Fibroblast of the aortic adventitia (primary cell): ENCODE results near the gene CAVIN1. TPM values are rescaled to one million over a fixed set of nuclear protein-coding genes. Genes with fewer than 3 reads are reported as not detected.

Experiments
- DNase-seq: peaks from one replicate; pipeline ENCODE4 v3.0.0-alpha.2; 2010; ENCODE audit warnings: low read depth
- H3K4me3 ChIP-seq: 2 replicates; pipeline ENCODE4 v1.5.1; 2011; ENCODE audit warnings: low read depth, mild to moderate bottlenecking, control low read depth, low read length, moderate library complexity
- total RNA-seq: library from RNA; depleted of rRNA; stranded (reverse); fragments of >200 nt; gene quantifications from 2 replicates; pipeline ENCODE4 v1.2.3, GENCODE V29; 2012; ENCODE audit warnings: low replicate concordance
- TF ChIP-seq, protein P1 (sequence below): IDR thresholded peaks from 2 replicates; pipeline ENCODE4 v1.5.1; 2011; ENCODE audit warnings: mild to moderate bottlenecking, low read length, control low read depth, inconsistent platforms; ENCODE audit not compliant: insufficient read depth

The CAVIN1 gene
- total RNA-seq, 1 donor, result 721 TPM

DNA sequence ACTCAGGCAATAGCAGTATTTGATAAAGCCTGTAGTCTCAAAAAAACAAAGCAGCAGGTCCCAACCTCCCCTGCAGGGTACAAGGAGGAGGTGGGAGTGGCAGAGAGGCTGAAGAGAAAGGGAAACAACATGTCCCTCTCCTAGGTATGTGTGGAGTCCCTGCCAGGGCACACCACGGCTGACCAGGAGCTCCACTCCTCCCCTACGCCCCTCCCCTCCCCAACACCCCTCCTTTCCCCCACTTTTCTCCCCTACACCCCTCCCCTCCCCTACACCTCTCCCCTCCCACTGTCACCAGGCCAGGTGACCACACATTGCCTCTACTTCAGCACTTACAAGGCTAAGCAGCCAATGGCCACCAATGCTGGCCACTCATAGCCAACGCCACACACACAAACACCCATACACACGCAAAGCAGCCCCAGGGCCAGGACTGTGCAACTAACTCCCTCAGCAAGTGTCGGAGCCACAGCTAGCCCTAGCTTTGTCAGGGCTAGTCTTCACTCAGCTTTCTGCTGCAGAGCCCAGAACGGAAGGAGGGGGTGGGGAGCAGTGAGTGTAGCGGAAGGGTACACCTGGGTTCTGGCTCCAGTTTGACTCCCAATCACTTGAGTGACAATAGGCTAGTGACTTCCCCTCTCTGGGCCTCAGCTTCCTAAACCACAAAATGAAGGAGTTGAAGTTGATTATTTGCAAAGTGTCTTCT, 8.2 kb downstream of the CAVIN1 start:
- DNase-seq, result no peak
- TF ChIP-seq, protein P1, sequence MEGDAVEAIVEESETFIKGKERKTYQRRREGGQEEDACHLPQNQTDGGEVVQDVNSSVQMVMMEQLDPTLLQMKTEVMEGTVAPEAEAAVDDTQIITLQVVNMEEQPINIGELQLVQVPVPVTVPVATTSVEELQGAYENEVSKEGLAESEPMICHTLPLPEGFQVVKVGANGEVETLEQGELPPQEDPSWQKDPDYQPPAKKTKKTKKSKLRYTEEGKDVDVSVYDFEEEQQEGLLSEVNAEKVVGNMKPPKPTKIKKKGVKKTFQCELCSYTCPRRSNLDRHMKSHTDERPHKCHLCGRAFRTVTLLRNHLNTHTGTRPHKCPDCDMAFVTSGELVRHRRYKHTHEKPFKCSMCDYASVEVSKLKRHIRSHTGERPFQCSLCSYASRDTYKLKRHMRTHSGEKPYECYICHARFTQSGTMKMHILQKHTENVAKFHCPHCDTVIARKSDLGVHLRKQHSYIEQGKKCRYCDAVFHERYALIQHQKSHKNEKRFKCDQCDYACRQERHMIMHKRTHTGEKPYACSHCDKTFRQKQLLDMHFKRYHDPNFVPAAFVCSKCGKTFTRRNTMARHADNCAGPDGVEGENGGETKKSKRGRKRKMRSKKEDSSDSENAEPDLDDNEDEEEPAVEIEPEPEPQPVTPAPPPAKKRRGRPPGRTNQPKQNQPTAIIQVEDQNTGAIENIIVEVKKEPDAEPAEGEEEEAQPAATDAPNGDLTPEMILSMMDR, result no peak
- H3K4me3 ChIP-seq, result no peak overlapping the region

DNA sequence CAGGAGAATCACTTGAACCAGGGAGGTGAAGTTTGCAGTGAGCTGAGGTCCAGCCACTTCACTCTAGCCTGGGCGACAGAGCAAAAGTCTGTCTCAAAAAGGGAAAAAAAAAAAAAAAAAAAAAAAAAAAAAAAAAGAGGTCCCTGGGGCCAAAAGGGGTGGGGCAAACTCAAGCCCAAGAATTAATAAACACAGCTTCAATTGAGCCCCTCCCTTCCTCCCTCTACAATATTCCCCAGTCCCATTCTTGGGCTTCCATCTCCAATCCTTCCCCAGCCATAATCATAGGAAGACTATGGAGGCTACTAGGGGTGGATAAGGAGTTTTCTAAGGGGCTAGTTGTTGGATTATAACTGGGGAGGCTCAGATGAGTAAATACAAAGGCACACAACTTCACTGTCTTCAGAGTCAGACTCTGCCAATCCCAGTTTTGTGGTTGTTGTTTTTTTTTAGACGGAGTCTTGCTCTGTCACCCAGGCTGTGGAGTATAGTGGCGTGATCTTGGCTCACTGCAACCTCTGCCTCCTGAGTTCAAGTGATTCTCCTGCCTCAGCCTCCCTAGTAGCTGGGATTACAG, 9.5 kb downstream of the CAVIN1 start:
- TF ChIP-seq, protein P1, result no peak
- no peak overlapping the region for H3K4me3 ChIP-seq
- peak; percentile 57 for DNase-seq

DNA sequence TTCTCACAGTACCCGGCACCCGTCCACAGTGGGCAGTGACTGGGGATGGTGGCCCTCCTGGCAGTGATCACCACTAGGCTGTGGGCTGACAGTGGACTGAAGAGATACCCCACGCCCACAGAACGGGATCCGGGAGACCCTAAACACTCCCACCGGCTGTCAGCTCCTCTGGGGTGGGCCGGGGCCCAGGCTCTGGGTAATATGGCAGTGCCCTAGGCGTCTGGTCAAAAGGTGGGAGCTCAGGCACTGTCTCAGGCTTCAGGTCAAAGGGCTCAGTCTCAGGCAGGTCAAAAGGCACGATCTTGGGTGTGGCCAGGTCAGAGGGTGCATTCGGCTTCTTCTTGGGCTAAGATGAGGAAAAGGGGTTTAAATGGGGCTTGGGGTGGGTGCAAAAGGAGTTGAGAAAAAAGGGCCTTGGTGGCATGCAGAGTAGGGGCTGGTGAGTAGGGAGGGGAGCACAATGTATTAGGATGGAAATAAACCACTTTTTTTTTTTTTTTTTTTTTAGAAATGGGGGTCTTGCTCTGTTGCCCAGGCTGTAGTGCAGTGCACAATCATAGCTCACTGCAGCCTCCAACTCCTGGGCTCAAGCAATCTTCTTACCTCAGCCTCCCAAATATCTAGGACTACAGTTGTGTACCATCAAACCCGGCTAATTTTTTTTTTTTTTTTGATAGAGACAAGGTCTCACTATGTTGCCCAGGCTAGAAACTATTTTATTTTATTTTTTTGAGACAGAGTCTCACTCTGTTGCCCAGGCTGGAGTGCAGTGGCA, 11.0 kb downstream of the CAVIN1 start:
- H3K4me3 ChIP-seq, result no peak overlapping the region
- TF ChIP-seq, protein P1, result no peak
- DNase-seq, result no peak

DNA sequence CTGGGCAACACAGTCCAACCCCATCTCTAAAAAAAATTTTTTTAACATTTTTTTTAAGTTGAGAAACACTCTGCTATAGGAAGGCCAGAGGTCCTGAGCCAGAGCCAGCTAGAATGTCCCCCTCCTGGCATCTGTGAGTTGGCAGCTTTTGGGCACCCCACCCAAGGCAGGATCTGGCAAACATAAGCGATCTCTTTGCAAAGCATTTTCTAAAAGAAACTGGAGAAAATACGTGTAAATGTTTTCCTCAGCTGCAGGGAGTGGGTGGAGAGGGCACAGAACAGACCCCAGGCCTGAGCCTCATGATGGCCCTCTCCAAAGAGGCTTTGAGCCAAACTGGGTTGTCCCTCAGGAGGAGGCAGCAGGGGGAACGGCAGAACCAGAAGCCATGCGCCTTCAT, 11.7 kb downstream of the CAVIN1 start:
- TF ChIP-seq, protein P1, result no peak
- DNase-seq, result peak; percentile 44
- no peak overlapping the region for H3K4me3 ChIP-seq

DNA sequence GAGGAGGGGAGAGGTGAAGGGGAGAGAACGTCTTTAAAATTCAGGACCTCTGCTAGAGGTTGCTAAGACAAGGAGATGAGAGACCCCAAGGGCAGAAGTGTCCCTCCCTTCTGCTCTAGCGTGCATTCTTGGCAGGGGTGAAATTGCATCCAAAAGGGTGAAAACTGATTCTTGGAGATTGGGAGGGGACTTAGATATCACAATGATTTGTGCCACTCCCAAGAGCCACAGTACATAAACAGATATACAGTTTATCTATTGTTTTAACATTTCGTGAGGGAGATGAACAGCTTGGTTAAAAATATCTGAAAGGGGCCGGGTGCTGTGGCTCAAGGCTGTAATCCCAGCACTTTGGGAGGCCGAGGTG, 12.8 kb downstream of the CAVIN1 start:
- no peak for DNase-seq
- H3K4me3 ChIP-seq, result no peak overlapping the region
- TF ChIP-seq, protein P1, result no peak

DNA sequence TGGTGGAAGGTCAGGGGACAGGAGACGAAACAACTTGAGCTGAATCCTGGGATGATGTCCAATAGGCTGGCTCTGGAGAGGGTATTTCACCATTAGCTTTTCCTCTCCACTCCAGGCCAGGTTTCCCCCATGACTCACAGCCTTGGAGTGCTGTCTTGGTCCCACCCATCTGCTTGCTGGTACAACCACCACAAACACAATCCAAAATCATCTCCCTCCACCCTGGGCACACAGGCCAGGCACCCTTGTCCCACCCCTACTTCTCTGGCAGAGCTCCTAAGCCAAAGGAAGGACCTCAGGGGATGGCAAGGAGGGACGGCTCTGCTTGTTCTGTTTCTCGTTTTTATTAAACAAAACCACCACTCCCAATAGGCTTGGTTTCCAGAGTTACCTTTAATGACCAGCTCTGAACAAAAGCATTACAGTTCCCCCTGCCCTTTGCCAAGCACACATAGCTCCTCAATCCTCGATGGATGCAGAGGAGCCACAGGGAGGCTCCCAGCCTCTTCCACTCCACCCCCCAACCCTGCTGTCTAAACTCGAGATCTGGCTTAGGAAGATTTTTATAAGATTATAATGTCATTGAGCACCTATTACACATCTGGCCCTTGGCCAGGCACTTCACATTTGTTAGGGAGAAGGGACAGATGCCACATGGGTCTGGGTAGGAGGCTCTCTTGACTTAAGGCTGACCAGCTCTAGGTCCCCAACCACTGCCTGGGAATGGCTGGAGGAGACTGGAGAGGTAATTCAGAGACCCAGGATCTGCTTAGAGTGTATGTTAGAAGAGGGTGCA, 13.3 kb downstream of the CAVIN1 start:
- TF ChIP-seq, protein P1, result no peak
- DNase-seq, result peak; percentile 98
- peak overlapping the region; percentile 31 for H3K4me3 ChIP-seq
